HG03342 (cell line): ENCODE measurements around the gene LGI4.

Experiments
- ATAC-seq: cut with Tn5 transposase; IDR thresholded peaks from one replicate; pipeline ENCODE4 v1.9.1; 2021; ENCODE audit warnings: mild to moderate bottlenecking, moderate library complexity; ENCODE audit not compliant: unreplicated experiment

Gene LGI4

DNA sequence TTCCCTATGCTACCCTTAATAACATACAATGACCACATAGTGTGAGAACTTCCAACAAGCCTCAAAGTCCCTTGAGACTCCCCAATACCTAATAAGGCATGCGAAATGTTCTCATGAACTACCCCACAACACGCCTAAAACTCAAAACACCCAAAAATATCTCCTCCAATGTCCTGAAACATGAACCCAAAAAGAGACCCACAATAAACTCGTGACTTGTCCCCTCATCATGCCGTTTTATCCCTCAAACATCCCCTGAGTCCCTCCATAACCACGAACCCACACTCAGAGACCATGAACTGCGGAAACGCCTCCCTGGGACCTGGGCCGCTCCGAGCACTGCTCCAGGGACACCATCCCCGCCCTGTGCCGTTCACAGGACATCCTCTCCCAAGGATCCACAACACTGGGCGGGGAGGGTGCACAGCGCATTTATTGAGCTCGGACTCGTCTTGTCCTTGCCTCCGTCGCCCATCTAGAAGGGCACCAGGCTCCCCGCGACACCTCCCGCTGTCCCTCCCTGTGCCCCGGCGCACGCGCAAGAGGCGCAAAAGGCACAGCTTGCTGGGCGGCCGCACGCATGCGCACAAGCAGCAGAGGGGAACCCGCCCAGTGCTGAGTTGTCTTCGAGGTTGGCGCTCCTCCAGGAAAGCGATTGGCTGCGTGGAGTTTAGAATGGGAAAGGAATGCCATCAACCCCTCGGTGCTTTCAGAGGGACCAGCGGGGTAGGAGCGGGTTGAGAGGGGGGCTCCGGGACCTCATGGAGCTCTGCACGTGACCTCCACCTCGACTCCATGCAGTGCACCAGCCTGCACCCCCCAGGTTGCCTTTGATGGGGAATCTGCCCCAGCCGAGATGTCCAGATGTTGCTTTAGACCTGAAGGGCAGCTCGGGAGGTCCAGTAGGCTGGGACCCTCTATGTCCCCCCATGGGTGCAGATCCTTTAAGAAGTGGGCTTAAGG lies 10.5 kb downstream of the LGI4 start:
- peak; percentile 74 for ATAC-seq

DNA sequence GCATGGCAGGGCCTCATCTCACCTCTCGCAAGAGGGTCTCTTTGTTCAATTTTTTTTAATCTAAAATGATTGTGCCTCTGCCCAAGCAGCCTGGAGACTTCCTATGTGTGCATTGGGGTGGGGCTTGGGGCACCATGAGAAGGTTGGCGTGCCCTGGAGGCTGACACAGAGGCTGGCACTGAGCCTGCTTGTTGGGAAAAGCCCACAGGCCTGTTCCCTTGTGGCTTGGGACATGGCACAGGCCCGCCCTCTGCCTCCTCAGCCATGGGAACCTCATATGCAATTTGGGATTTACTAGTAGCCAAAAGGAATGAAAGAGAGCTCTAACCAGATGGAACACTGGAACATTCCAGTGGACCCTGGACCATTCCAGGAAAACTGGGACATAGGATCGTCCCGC lies 11.3 kb downstream of the LGI4 start:
- no peak for ATAC-seq

DNA sequence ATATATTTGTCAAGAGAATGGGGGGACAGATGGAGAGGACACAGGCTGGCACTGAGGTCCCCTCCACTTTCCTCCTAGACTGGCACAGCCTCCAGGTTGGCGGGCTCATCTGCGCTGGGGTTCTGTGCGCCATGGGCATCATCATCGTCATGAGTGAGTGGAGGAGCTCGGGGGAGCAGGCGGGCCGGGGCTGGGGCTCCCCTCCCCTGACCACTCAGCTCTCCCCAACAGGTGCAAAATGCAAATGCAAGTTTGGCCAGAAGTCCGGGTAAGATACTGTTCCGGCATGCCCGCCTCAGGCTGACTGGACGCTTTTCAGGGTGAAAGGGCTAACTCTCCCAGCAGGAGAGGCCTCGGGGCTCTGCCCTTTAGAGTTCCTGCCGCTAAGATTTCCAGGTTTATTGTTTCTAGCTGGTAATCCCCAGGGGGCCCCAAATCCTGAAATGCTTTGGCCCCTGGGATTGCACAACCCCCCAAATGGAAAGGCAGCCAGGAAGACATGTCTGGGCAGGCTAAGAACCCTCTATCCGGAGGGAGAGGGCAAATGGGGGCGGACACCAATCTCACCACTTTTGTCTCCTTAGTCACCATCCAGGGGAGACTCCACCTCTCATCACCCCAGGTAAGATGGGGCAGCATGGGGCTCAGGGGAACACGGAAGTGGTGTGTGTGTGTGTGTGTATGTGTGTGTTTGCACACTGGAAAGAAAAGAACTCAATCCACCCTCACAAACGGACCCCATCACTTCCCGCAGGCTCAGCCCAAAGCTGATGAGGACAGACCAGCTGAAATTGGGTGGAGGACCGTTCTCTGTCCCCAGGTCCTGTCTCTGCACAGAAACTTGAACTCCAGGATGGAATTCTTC lies 11.9 kb downstream of the LGI4 start:
- no peak for ATAC-seq

DNA sequence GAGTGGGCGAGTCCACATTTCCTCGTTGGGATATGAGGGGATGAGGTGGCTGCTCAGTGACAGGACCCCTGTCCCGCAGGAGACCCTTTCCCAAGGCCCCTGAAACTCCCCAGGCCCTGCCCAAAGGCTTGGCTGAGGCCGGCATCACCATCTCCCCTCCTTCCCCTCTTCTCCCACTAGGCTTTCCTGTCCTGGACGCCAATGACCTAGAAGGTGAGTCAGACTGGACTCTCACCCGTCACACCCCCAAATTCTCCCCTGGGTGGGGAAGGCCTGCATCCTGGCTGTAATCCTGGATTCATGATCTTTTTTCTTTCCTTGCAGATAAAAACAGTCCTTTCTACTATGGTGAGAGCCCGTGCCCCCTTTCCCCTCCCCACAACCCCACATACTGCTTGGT lies 14.0 kb downstream of the LGI4 start:
- ATAC-seq, result no peak

DNA sequence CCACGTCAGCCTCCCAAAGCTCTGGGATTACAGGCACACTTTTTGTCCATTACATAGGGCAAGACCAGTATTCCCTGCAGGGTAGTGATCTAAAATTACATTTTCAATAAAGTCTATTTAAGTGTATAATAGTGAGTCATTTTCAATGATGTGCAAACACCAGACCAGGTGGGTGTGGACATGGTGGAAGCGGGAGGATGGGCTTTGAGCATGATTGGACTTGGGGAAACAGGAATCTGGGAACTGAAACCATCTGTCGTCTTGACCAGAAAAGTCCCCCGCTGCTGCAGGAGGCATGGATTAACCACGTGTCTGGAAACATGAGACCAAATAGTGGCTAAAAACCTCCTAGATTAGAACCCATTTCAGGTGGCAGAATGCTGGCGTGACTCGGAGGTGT lies 14.4 kb downstream of the LGI4 start:
- ATAC-seq, result no peak

DNA sequence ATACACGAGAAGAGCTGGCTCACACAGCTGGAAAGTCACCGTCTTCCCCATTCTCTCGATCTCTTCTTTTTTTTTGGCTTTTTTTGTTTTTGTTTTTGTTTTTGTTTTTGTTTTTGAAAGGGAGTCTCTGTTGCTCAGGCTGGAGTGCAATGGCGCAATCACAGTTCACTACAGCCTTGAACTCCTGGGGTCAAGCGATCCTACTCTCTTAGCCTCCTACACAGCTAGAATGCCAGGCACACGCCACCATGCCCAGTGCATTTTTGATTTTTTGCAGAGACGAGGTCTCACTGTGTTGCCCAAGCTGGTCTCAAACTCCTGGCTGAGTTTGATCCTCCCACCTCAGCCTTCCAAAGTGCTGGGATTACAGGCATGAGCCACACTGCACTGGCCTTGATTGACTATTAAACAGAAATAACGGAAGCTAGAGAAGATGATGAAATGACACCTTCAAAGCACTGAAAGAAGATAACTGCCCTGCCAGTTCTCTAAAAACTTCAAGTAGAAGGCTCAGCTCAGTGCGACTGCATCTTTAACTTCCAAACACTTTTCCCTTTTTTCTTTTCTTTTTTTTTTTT lies 15.2 kb downstream of the LGI4 start:
- no peak for ATAC-seq

DNA sequence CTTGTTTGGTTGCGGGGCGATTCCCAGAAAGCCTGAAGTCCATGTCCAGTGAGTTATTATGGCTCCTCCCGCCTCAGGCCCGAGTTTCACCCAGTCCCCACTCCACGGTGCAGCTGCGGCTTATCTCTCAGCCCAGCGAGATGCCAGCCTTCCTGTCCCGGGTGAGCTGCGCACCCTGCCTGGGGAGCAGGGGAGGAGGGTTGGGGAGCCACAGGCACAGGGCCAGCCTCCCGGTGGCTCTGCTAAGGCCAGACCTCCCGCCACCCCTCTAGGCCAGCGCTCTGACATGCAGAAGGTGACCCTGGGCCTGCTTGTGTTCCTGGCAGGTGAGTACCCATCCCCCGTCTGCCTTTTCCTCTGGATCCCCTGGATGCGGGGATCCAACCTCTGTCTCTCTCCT lies 15.8 kb downstream of the LGI4 start:
- ATAC-seq, result no peak

DNA sequence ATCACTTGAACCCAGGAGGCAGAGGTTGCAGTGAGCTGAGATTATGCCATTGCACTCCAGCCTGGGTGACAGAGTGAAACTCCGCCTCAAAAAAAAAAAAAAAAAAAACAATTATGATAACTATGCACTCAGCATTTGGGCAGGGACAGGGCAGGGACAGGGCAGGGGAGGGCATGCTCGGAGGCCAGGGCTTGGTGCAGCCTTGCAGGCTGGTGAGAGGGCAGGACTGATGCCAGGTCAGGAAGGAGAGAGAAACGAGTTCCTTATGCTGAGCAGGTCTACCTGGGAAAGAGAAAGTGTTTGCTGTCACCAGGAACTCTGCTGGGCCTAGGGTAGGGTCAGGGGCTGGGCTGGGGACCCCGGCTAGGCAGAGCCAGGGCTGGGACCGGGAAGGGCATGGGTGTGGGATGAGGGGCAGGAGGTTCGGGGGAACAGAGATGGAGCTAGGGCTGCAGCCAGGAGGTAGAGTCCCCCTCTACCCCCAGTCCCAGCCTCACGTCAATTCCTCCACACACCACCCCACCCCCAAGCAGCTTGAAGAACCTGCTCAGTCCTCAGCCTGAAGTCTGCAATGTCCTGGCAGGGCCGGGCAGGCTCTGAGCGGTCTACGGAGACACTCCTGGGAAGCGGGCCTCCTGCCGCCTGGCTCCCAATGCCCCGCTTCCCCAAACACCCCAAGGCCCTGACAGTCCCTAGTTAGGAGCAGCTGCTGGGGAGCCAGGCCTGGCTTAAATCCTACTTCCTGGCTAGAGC lies 16.4 kb downstream of the LGI4 start:
- no peak for ATAC-seq

DNA sequence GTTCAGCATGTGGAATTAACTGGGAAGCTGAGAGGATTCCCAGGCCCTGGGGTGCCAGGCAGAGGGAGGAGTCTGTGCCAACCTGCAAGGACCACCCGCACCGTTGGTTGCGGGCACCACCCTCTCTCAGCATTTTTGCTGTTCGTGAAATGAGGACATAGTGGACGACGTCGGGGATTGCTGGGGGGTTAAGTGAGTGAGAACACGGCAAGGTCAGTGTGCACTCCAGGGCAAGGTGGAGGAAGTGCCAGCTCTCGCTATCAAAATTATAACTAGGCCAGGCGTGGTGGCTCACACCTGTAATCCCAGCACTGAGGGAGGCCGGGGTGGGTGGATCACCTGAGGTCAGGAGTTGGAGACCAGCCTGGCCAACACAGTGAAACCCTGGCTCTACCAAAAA lies 17.1 kb downstream of the LGI4 start:
- no peak for ATAC-seq

DNA sequence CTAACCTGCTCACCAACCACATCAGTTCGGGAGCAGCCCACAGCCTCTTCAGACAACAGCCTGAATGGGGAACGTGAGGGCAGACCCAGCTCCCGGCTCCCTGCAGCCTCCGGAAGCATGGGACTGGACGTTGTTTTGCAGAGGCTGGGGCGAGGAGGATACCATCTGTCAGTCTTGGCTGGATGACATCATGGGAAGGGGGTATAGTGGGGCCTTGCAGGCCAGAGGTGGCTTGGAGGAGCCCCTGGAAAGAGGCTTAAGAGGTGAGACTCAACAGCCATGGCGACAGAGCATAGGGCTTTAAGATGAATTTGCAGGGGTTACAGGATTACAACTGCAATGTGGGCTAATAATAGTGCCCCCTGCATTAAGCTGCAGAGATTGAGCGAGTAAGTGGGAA lies 17.7 kb downstream of the LGI4 start:
- no peak for ATAC-seq

DNA sequence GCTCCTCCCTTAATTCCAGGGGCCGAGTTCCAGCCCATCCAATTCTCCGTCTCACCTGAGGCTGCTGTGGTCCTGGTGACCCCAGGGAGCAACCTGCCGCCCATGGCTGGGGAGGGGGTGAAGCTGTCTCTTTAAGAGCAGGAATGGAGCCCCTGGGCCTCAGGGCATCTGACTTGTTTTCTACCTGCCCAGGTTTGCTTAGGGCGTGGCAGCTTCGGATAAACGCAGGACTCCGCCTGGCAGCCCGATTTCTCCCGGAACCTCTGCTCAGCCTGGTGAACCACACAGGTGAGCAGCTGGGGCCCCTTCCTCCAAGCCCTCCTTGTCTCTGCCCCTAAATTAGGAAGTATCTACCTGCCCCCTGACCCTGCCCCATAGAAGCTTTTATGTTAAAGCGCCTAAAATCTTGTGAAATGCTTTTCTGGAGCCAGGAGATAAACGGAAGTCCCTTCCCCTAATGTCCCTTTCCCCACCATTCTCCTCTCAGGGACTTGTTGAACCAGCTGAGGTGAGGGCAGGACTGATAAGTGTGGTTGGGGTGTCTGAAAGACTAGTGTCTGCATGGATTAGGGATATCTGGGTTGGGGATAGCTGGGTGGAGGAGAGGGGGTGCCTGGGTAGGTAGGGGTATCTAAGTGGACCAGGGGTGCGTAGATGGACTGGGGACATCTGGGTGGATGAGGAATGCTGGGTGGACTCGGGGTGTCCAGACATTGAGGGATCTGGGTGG lies 18.6 kb downstream of the LGI4 start:
- no peak for ATAC-seq

DNA sequence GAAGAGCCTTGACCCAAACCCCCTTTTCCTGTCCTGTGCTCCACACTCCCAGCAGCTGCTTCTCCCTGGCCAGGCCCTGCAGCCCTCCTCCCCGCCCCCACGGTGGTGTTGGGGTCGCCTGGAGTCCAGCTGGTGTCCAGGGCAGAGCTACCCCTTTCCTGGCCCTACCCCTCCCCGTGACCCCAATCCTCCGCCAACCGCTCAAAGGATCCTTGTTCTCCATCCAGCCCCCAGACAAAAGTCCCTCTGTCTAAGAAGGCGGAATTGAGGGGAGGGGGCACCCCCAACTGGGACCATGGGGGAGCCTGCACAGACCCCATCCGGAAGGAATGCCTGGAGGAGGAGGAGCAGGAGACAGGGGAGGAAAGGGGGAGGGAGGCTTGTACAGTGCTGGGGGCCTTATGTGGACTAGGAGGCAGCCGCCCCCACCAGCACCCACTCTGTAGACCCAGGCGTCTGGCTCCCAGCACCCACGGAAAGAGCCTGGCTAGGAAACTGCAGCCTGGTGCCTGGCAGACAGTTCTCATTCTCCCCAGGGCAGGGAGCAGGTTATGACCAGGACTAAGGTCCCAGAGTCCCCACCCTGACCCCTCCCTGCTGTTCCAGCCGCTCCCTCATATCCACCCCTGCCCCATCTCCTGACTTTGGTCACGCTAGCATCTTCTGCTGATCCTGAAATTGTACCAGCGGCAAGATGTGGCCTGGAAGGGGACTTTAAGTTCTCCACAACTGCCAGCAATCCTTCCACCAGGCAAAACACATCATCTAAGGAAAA lies 19.5 kb downstream of the LGI4 start, which contains the start of gene FXYD3:
TSS of gene FXYD3 (plus strand) at position 647 of the 775 bp plus-strand sequence. CDS start 3,554 bp downstream, outside the sequence.
- no peak for ATAC-seq

DNA sequence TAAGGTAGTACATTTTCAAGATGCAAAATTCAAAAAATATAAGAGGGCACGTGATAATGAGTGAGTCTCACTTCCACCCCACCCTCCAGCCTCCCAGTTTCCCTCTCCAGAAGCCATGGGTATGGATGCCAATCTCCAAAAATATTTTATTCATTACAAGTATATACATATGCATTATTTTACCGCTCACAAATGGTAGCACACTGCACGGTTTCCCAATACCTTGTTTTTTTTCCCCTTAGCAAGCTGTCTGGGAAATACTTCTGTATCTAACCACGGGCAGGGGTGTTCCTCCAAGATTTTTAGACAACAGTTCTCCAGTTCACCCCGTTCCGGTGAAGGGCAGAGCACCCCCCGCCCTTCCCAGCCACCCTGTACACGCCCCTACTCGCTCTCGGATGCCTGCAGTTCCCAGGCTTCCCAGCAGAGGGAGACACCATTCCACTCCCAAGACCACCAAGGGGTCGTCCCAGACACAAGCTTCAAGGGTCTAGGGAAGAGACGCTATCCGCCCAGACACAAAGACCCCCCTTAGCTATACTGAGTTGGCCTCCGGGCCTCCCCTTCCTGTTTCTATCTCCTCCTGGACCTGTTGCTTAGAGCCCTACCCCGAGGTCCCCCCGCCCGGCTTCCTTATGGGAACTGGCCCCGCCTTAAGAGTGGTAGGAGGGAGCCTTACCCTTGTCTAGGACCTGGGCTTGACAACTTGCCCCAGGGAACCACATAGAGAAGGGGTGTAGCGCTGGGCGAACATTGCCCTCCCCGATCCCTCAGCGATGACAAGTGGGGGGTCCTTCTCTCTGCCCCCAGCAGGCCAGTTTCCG lies 20.3 kb downstream of the LGI4 start:
- ATAC-seq, result no peak

DNA sequence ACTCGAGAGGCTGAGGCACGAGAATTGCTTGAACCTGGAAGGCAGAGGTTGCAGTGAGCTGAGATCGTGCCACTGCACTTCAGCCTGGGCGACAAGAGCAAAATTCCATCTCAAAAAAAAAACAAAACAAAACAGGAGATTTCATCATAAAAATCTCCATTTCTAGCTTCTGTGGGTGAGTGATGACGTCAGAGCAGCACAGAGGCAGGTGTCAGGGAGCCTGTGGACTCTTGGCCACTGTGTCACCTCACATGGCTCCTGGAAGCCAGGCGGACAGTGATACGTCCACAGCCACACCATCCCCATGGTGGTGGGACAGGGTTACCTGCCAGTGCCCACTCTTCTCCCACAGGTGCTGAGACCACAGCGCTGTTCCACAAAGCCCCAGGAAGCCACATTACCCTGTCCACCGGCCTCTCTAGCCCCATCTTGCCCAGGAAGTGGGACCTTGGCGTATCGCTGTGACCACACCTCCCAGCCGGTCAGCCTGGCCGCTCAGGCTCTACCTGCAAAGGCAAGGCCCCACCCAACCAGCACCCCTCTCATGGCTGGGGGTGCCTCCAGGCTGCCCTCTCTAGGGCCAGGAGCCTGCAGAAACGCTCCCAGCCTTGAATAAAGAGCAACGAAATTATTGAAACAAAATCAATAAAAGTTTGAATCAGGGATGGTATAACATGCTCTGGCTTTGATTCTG lies 21.7 kb downstream of the LGI4 start:
- no peak for ATAC-seq

DNA sequence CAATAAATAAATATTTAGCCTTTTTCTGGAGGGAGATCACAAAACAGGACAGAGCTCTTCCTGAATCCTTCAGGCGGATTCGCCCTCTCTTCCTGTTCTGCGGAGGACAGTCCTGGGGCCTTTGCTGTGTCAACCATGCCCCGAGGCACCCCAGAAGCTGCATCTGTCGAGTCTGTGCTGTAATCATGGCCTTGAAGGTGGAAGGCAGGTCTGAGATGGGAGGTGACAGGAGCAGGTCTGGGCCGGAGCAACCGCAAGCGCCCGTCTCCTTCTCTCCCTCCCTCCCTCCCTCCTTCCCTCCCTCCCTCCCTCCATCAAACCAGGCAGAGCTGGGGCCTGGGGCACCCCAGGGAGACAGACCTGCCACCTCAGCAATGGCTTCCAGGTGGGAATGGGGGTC lies 23.9 kb downstream of the LGI4 start:
- ATAC-seq, result no peak

DNA sequence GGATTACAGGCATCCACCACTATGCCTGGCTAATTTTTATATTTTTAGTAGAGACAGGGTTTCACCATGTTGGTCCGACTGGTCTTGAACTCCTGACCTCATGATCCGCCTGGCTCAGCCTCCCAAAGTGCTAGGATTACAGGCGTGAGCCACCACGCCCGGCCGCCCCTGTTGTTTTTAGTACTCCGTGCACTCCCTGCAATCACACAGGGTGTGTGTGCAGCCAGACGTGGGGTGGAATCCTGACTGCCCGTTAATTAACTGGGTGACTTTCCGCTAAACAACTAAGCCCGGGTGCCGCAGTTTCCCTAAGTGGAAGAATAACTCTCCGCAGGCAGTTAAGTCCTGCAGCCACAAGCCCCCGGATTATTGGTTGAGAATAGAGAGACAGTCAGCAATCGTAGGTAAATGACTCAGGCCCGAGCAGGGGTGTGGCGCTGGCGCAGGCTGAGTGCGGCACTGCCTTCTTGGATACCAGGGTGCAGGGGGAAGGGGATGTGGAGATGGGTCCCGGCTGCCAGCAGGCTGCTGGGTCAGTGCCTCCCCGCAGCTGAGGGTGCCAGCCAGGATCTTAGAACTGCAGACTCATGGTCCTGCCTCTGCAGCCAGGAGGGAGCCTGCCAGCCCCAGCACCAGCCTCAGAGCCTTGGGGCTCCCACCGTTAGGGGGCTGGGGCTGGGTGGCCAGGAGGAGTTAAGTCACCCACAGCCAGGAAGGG lies 25.3 kb downstream of the LGI4 start:
- no peak for ATAC-seq

DNA sequence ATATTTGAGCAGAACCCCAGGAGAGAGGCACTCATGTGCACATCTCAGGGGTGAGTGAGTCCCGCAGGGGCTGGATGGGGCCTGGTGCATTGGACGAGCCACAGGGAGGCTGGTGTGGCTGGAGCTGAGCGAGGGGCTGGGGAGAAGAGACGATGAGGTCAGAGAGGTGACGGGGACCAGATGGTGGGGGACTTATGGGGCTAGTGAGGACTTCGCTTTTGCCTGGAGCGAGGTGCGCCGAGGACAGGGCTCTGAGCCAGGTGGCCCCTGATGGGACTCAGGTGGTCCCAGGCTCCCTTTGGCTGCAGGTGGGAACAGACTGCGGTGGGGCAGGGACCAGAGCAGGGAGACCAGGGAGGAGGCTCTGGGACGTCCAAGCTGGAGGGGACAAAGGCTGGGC lies 26.1 kb downstream of the LGI4 start:
- no peak for ATAC-seq
